GM18508 (cell line): ENCODE results near the gene CCDC146.
"Not testable (repeated sequence)": the region's sequence is repeated elsewhere in the genome, so short reads cannot be mapped to it uniquely, and the experiment has no call there.

Experiments
- ATAC-seq: cut with Tn5 transposase; IDR thresholded peaks from one replicate; pipeline ENCODE4 v1.9.1; 2021; ENCODE audit warnings: moderate number of reproducible peaks; ENCODE audit not compliant: insufficient read depth, unreplicated experiment

The CCDC146 gene, protein sequence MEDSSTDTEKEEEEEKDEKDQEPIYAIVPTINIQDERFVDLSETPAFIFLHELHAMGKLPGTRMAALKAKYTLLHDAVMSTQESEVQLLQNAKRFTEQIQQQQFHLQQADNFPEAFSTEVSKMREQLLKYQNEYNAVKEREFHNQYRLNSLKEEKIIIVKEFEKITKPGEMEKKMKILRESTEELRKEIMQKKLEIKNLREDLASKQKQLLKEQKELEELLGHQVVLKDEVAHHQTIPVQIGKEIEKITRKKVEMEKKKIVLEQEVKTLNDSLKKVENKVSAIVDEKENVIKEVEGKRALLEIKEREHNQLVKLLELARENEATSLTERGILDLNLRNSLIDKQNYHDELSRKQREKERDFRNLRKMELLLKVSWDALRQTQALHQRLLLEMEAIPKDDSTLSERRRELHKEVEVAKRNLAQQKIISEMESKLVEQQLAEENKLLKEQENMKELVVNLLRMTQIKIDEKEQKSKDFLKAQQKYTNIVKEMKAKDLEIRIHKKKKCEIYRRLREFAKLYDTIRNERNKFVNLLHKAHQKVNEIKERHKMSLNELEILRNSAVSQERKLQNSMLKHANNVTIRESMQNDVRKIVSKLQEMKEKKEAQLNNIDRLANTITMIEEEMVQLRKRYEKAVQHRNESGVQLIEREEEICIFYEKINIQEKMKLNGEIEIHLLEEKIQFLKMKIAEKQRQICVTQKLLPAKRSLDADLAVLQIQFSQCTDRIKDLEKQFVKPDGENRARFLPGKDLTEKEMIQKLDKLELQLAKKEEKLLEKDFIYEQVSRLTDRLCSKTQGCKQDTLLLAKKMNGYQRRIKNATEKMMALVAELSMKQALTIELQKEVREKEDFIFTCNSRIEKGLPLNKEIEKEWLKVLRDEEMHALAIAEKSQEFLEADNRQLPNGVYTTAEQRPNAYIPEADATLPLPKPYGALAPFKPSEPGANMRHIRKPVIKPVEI

GRCh38 chr7:77121860-77122681 lies at the start of gene CCDC146:
Gene CCDC146, plus strand, starts transcription at chr7:77122615. Its CDS starts 45,054 bp downstream, at chr7:77167669.
- ATAC-seq = peak; percentile 94

- not testable (repeated sequence) for ATAC-seq
These were observed 47.5 kb upstream of the CCDC146 start for GRCh38 chr7:77074786-77075396.

GRCh38 chr7:77077060-77077459 lies 45.4 kb upstream of the CCDC146 start:
- not testable (repeated sequence) for ATAC-seq

DNA sequence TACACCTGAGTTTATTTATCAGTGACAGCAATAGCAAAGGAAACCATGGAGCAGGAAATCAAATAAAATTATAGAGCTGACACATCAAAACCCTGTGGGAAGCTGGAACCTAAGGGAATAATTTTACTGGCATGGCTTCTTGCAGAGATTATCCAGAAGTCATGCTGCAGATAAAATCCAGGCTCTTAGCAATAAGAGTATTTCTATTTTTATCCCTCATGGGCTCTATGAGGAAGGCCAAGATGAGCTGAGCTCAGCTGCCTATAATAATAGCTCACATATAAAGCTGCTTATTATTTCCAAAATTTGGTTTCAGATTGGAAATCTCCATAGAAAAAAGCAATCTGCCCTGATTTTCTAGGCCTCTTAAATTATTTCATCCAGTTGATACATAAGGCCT lies 43.3 kb upstream of the CCDC146 start:
- ATAC-seq = not testable (repeated sequence)

DNA sequence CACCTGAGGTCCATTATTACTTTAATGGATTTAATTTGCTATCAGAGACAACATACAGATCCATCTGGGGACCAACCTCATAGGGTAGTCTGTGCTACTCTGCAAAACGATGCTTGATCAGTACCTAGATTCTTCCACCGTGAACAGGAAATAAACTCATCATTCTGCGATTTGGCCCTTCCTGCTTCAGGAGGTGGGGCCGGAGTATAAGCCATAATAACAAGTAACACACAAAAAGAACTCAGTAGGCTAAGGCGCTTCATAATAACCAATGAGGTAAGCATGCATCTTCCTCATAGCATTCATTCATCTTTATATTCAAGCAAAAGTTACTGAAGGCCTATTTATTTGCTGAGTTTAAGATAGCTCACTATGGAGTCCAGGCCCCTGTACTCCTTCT lies 42.8 kb upstream of the CCDC146 start:
- ATAC-seq = not testable (repeated sequence)

DNA sequence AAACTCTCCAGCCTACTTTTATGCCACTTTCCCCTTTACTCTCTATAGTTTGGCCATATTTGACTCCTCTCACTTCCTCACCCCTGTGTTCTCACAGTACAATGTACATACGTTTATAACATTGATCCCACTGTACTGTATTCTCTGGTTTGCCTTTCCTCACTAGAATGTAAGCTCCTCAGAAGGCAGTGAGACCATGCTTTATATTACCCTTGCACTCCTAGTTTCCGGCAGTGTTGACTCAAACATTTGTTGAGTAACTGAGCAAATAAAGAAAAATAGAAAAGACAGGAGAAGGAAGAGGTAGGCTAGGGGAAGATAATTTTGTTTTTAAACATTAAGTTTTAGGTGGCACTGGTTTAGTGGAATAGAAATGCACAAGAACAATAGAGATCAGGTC lies 42.2 kb upstream of the CCDC146 start:
- ATAC-seq = not testable (repeated sequence)

- not testable (repeated sequence) for ATAC-seq
These were observed 40.2 kb upstream of the CCDC146 start for GRCh38 chr7:77082192-77082591.

DNA sequence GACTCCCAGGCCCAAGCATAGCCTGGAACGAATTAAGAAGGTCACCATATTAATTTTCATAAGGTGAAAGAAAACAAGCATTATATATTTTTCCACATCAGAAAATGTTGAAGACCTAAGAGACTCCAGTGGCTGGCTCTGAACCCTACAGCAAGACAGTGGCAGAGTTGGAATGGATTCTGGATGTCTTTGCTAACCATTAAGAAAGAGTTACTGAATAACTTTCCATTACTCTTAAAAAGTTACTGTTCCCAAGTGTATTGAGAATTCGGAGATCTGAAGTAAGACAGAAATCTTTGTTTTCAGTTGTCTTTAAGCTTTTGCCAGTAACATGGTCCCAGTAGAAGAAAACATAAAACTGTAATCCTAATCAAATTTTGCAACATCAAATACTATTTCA lies 30.1 kb upstream of the CCDC146 start:
- not testable (repeated sequence) for ATAC-seq

DNA sequence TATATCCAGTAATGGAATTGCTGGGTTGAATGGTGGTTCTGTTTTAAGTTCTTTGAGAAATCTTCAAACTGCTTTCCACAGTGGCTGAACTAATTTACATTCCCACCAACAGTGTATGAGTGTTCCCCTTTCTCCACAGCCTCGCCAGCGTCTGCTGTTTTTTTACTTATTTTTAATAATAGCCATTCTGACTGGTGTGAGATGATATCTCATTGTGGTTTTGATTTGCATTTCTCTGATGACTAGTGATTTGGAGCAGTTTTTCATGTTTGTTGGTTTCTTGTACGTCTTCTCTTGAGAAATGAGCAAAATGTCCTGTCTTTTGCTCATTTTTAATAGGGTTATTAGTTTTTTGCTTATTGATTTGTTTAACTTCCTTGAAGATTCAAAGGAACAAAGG lies 21.9 kb upstream of the CCDC146 start:
- not testable (repeated sequence) for ATAC-seq

GRCh38 chr7:77101187-77101586 lies 21.2 kb upstream of the CCDC146 start:
- ATAC-seq = not testable (repeated sequence)

DNA sequence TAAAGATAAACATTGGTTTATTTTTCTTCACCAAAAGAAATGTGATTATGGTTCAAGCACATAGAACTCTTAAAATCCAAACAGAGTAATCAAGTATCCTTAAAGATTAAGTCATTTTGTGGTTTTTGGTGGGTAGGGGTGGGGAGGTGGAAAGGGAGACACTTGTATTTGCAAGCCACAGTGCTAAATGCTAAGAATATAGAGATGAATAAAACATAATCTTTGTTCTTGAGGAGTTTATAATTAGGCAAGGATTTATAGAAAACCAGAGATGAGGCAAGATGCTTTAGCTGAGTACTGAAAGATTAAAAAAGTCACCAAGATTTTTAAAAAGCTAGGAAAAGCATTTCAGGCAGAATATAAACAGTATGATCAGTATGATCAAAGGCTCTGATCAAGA lies 19.7 kb upstream of the CCDC146 start:
- not testable (repeated sequence) for ATAC-seq

GRCh38 chr7:77105904-77106303 lies 16.5 kb upstream of the CCDC146 start:
- not testable (repeated sequence) for ATAC-seq

DNA sequence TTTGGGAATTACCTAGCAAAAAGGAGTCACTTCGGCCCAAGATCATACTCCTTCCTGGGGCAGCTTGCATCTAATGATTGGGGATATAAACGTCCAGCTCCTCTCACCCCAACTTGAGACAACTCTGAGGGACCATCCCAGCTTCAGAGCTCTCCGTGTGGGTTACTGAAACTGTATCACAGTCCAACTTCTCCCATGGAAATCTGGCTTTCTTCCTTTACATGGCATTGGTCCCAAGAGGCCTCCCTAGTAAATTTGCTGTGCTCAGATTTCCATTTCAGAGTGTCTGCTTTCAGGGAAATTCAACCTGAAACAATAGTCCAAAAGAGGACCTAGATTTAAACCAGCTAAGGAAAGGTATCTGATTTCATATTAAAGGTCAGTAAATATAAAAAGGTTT lies 14.8 kb upstream of the CCDC146 start:
- not testable (repeated sequence) for ATAC-seq

GRCh38 chr7:77108362-77108761 lies 14.1 kb upstream of the CCDC146 start:
- not testable (repeated sequence) for ATAC-seq

- ATAC-seq = not testable (repeated sequence)
These were observed 9.6 kb upstream of the CCDC146 start for GRCh38 chr7:77112719-77113306.

- not testable (repeated sequence) for ATAC-seq
These were observed 3.1 kb downstream of the CCDC146 start for GRCh38 chr7:77125486-77125885.

DNA sequence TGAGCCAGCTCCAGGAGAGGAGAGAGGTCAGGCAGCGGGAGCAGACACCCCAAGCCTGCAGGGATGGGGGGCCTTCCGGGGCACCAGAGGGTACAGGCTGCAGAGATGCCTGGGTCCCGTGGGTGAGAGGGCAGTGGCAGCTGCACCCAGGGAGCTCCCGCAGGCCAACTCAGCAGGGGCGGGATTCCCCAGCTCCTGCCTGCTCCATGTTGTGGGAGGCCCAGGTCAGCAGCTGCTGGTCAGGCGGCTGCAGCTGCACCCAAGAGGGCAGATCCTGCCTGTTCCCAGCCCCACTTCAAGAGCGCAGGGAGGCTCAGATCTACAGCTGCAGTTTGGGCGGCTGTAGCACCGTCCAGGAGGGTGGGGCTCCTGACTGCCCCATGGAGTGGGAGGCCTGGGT lies 4.6 kb downstream of the CCDC146 start:
- not testable (repeated sequence) for ATAC-seq

- ATAC-seq = peak; percentile 83
These were observed 6.4 kb downstream of the CCDC146 start for GRCh38 chr7:77128582-77129410.
